Panc1 (cell line): Measurements from ENCODE around the gene PICALM.

Experiments used
- CTCF ChIP-seq: fragments of 450-650 bp; IDR thresholded peaks from 2 replicates; pipeline ENCODE4 v1.5.1; 2017; ENCODE audit warnings: mild to moderate bottlenecking
- POLR2AphosphoS5 ChIP-seq: IDR thresholded peaks from 2 replicates; pipeline ENCODE4 v1.6.1; 2012; ENCODE audit warnings: mild to moderate bottlenecking, low read depth, low read length, moderate library complexity
- REST ChIP-seq, 2 experiments: IDR thresholded peaks; 2 replicates each; pipeline ENCODE4 v1.6.1; 2011 to 2012; ENCODE audit warnings: low read depth in 2 of 2, control low read depth in 1 of 2, low read length in 1 of 2, mild to moderate bottlenecking in 1 of 2, moderate library complexity in 1 of 2; ENCODE audit not compliant: insufficient read depth in 1 of 2
- SIN3A ChIP-seq: IDR thresholded peaks from 2 replicates; pipeline ENCODE4 v1.6.1; 2012; ENCODE audit warnings: low read depth, mild to moderate bottlenecking, low read length, moderate library complexity, borderline replicate concordance; ENCODE audit not compliant: insufficient read depth

- TF ChIP-seq REST (IDR thresholded peaks at IDR 0.05; ENCODE audit: insufficient read depth in 1 of 2, low read depth in 2 of 2, low read length in 1 of 2) (no peak), CTCF (no peak), SIN3A (no peak), POLR2AphosphoS5 (no peak)
These were observed 31.0 kb upstream of the PICALM start for GRCh38 chr11:86099874-86100273.
